Smooth muscle cell (in vitro differentiated cells): ENCODE measurements around the gene FILIP1L. TPM values are rescaled to one million over a fixed set of nuclear protein-coding genes. Genes with fewer than 3 reads are reported as not detected.

Source experiments
- DNase-seq: peaks from one replicate; lab custom pipeline; 2025; ENCODE audit not compliant: unreplicated experiment; lab: John Stamatoyannopoulos, UW
- H2AFZ ChIP-seq: fragments of 200-600 bp; sonication (generic); 2 replicates; pipeline ENCODE4 v1.6.0; 2016; ENCODE audit warnings: antibody characterized with exemption, low read depth, mild to moderate bottlenecking
- H3F3A ChIP-seq: fragments of 200-600 bp; sonication (generic); 2 replicates; pipeline ENCODE4 v1.6.0; 2017; ENCODE audit warnings: antibody characterized with exemption, low read depth
- H3K27ac ChIP-seq: fragments of 200-600 bp; sonication (generic); 2 replicates; pipeline ENCODE4 v1.5.1; 2016; ENCODE audit warnings: low read depth, mild to moderate bottlenecking
- H3K27me3 ChIP-seq: fragments of 200-600 bp; sonication (generic); 2 replicates; pipeline ENCODE4 v1.6.1; 2016; ENCODE audit warnings: low read depth, mild to moderate bottlenecking
- H3K36me3 ChIP-seq: fragments of 200-600 bp; sonication (generic); 2 replicates; pipeline ENCODE4 v1.5.1; 2016; ENCODE audit warnings: low read depth
- H3K4me1 ChIP-seq: fragments of 200-600 bp; sonication (generic); 2 replicates; pipeline ENCODE4 v1.5.1; 2016; ENCODE audit warnings: low read depth
- H3K4me2 ChIP-seq: fragments of 200-600 bp; sonication (generic); 2 replicates; pipeline ENCODE4 v1.6.0; 2016; ENCODE audit warnings: mild to moderate bottlenecking
- H3K4me3 ChIP-seq: fragments of 200-600 bp; sonication (generic); 2 replicates; pipeline ENCODE4 v1.5.1; 2016; ENCODE audit warnings: mild to moderate bottlenecking
- H3K79me2 ChIP-seq: fragments of 200-600 bp; sonication (generic); 2 replicates; pipeline ENCODE4 v1.6.0; 2016; ENCODE audit warnings: low read depth, mild to moderate bottlenecking
- H3K9ac ChIP-seq: fragments of 200-600 bp; sonication (generic); 2 replicates; pipeline ENCODE4 v1.6.0; 2016; ENCODE audit warnings: low read depth
- H3K9me3 ChIP-seq: fragments of 200-600 bp; sonication (generic); replicated peaks from 2 replicates; pipeline ENCODE4 v1.5.1; 2016; ENCODE audit warnings: low read depth
- H4K20me1 ChIP-seq: fragments of 200-600 bp; sonication (generic); 2 replicates; pipeline ENCODE4 v1.6.0; 2016; ENCODE audit warnings: low read depth
- CTCF ChIP-seq: fragments of 200-600 bp; sonication (generic); IDR thresholded peaks from 2 replicates; pipeline ENCODE4 v1.5.1; 2017; ENCODE audit warnings: borderline replicate concordance, mild to moderate bottlenecking, antibody characterized with exemption; ENCODE audit not compliant: insufficient read depth, poor library complexity, severe bottlenecking
- WGBS: methylation state at CpG from one replicate; pipeline ENCODE4 v1.1.7; 2016; ENCODE audit warnings: low lambda C conversion rate; 5-methylcytosine and 5-hydroxymethylcytosine counted together
- polyA plus RNA-seq: library from polyadenylated mRNA; unstranded; fragments of >200 nt; fragmentation: Nextera tagmentation; extraction: Ambion mirVana; gene quantifications from 2 replicates; pipeline ENCODE4 v1.2.1, GENCODE V29; 2016
- total RNA-seq: library from RNA; depleted of rRNA; stranded (reverse); fragments of >200 nt; gene quantifications from 2 replicates; pipeline ENCODE4 v1.2.3, GENCODE V29; 2014

The FILIP1L gene
- total and polyA plus RNA-seq, 2 experiments from 2014 or later: 56.2 to 104 TPM

- H3K4me1 ChIP-seq: no peaks in the 10 kb centered on the region
- H3K36me3 ChIP-seq: no peaks in the 10 kb centered on the region
- H3K27me3 ChIP-seq: no peaks in the 10 kb centered on the region
- H3K4me3 ChIP-seq: no peak overlapping the region
- no peak overlapping the region for H2AFZ ChIP-seq
- 61% methylated on average over 2 of the region's 2 CpGs for WGBS
- H3F3A ChIP-seq: no peaks in the 10 kb centered on the region
- no peak for DNase-seq
- no peak overlapping the region for H3K27ac ChIP-seq
- H3K9me3 ChIP-seq: no peaks in the 10 kb centered on the region
- H3K79me2 ChIP-seq: no peaks in the 10 kb centered on the region
- no peak overlapping the region for H3K4me2 ChIP-seq
- no peak for TF ChIP-seq CTCF
- no peaks in the 10 kb centered on the region for H4K20me1 ChIP-seq
- no peak overlapping the region for H3K9ac ChIP-seq
These were observed 229.8 kb downstream of the FILIP1L start for GRCh38 chr3:99884484-99884883.

GRCh38 chr3:99883693-99884092 is 230.6 kb downstream of the FILIP1L start:
- H3K36me3 ChIP-seq: no peaks in the 10 kb centered on the region
- H3K9me3 ChIP-seq: no peaks in the 10 kb centered on the region
- WGBS: 84% methylated on average over 1 of the region's 1 CpG
- H3F3A ChIP-seq: no peaks in the 10 kb centered on the region
- no peaks in the 10 kb centered on the region for H3K79me2 ChIP-seq
- no peak overlapping the region for H3K27ac ChIP-seq
- no peak overlapping the region for H3K4me3 ChIP-seq
- no peak for DNase-seq
- TF ChIP-seq CTCF: no peak
- H3K4me1 ChIP-seq: no peaks in the 10 kb centered on the region
- H3K9ac ChIP-seq: no peak overlapping the region
- no peak overlapping the region for H3K4me2 ChIP-seq
- H3K27me3 ChIP-seq: no peaks in the 10 kb centered on the region
- H2AFZ ChIP-seq: no peak overlapping the region
- H4K20me1 ChIP-seq: no peaks in the 10 kb centered on the region

- no peak for TF ChIP-seq CTCF
- Histone ChIP-seq H3K27me3 (no peaks in the 10 kb centered on the region), H3K9me3 (no peaks in the 10 kb centered on the region), H3K9ac (no peak overlapping the region), H3K4me2 (no peak overlapping the region), H3K4me3 (no peak overlapping the region), H3K79me2 (no peaks in the 10 kb centered on the region), H3K4me1 (no peaks in the 10 kb centered on the region), H2AFZ (no peak overlapping the region), H3F3A (no peaks in the 10 kb centered on the region), H4K20me1 (no peaks in the 10 kb centered on the region), H3K36me3 (no peaks in the 10 kb centered on the region), H3K27ac (no peak overlapping the region)
- 100% methylated on average over 2 of the region's 2 CpGs for WGBS
- no peak for DNase-seq
These were observed 231.2 kb downstream of the FILIP1L start for GRCh38 chr3:99883138-99883461.

GRCh38 chr3:99882436-99883137 is 231.7 kb downstream of the FILIP1L start:
- H3K27me3 ChIP-seq: no peaks in the 10 kb centered on the region
- no peaks in the 10 kb centered on the region for H3F3A ChIP-seq
- no peaks in the 10 kb centered on the region for H3K9me3 ChIP-seq
- 96% methylated on average over 1 of the region's 1 CpG for WGBS
- no peak overlapping the region for H3K4me2 ChIP-seq
- no peaks in the 10 kb centered on the region for H3K4me1 ChIP-seq
- H3K4me3 ChIP-seq: no peak overlapping the region
- H3K36me3 ChIP-seq: no peaks in the 10 kb centered on the region
- H3K27ac ChIP-seq: no peak overlapping the region
- H3K9ac ChIP-seq: no peak overlapping the region
- H4K20me1 ChIP-seq: no peaks in the 10 kb centered on the region
- no peak overlapping the region for H2AFZ ChIP-seq
- no peak for TF ChIP-seq CTCF
- DNase-seq: no peak
- H3K79me2 ChIP-seq: no peaks in the 10 kb centered on the region
